GM18526 (cell line): ENCODE data around the gene PLA2G4C.

ENCODE experiments used
- POLR2A ChIP-seq: IDR thresholded peaks from 3 replicates; pipeline ENCODE4 v1.6.1; 2011; ENCODE audit not compliant: insufficient read length; ENCODE audit errors: extremely low read depth

Gene PLA2G4C

DNA sequence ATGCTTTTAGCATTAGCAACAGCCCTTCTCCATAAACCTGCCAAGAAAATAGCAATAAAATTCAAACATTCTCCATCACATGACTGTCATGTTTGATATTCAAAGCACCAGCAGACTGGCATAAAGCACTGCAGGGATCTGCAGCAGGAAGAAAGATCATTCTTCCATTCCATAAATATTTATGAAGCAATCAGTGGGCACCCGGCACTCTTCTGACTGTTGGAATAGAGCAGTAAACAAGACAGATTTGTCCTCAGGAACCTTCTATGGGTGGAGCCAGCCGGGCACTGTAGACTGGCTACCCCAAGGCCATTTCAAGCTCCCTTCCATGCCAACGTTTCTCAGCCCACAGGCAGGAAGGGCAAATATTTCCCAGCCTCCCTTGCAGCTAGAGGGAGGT is 25.5 kb downstream of the PLA2G4C start:
- TF ChIP-seq POLR2A, result no peak

DNA sequence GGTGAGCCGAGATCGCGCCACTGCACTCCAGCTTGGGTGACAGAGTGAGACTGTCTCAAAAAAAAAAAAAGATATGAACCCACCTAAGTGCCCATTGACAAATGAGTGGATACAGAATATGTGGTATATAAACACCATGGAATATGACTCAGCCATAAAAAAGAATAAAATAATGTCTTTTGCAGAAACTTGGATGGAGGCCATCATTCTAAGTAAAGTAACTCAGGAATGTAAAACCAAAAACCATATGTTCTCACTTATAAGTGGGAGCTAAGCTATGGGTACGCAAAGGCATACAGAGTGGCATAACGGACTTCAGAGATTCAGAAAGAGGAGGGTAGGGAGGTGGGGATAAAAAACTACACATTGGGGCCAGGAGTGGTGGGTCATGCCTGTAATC is 29.5 kb downstream of the PLA2G4C start:
- TF ChIP-seq POLR2A, result no peak

DNA sequence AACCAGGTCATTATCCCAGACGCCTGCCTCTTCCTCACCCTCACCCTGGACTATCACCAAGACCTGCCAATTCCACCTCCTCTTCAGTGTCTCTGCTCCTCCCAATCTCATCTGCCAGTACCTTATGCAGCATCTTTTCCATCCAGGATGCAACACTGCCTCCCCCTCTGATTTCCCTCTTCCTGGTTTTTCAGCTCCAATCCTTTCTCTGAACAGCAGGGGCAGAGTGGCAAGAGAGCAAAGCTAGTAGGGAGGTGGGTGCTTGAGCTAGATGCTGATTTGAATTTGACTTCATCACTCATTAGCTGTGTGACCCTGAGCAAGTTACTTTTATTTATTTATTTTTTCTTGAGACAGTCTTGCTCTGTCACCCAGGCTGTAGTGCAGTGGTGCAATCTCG is 41.2 kb downstream of the PLA2G4C start:
- no peak for TF ChIP-seq POLR2A

DNA sequence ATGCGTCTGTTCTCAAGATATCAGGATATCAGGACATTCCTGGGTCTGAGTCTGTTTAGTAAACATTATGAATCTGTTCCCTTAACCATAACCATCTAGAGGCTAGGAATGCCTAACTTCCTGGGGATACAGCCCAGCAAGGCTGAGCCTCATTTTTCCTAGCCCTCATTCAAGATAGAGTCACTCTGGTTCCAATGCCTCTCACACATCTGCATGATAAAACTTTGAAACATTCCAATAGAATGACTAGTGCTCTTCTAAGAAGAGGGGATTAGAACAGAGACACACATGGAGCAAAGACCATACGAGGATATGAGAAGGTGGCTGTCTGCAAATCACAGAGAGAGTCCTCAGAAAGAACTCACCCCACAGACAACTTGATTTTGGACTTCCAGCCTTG is 46.1 kb downstream of the PLA2G4C start:
- no peak for TF ChIP-seq POLR2A

DNA sequence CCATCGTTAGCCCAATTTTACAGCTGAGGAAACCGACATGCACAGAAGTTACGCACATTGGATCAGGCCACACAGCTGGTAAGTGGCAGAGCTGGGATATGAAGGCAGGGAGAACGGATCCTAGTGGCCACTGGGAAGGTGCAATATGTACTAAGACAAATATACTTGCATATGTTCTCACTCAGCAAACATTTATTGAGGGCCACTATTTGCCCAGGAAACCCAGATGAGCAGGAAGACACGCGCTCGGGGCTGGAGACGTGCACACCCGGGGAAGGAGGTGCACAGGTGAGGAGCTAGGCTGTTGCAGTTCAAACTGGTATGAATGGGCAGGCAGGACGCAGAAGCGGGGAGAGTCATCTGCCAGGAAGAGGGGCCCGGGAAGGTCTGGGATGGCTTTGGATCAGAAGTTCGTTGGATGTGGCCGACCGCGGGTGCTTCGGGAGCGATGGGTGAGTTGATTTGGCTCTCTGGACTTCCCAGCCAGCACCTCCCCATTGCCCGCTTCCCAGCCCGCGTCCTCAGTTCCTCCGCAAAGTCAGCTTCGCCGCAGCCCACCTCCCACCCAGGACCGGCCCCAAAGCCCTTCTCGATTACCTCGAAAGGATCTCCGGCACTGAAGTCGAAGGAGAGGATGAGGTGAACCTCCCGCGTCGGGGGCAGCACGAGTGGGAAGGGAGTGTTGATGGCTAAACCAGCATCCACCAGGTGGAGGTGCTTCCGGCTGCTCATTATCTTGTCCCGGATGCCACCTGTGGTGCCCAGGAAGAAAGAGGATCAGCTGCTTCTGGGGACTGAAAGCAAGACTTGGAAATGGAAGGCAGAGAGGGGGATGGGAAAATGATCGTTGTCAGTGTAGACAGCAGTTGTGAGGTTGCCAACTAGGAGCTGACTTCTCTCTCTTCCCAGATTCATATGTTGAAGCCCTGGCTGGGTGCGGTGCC is 48.9 kb downstream of the PLA2G4C start:
- TF ChIP-seq POLR2A, result no peak

DNA sequence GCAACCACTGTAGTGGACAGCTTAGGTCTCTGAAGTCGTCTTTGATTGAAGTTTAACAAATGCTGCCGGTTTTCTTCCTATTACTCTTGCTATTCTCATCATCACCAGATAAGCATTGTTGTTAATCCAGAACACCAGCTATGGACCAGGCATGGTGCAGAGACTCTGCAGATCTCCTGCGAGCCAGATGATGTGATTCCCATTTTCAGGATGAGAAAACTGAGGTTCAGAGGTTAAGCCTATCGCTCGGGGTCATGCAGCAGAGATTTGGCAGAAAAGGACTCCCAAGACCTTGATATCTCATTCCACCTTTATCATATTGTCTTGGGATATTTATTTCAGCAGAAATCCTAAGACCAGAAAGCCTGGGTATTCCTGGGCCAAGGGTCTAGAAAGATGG is 50.2 kb downstream of the PLA2G4C start:
- no peak for TF ChIP-seq POLR2A

DNA sequence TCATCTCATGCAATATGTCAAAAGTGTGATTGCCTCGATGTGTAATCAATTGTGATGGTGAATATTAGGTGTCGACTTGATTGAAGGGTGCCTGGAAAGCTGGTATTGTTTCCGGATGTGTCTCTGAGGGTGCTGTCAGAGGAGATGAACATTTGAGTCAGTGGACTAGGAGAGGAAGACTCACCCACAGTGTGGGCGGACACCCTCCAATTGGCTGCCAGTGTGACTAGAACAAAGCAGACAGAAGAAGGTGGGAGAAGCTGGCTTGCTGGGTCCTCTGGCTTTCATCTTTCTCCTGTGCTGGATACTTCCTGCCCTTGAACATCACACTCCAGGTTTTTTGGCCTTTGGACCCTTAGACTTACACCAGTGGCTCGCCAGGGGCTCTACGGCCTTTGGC is 51.3 kb downstream of the PLA2G4C start:
- no peak for TF ChIP-seq POLR2A

DNA sequence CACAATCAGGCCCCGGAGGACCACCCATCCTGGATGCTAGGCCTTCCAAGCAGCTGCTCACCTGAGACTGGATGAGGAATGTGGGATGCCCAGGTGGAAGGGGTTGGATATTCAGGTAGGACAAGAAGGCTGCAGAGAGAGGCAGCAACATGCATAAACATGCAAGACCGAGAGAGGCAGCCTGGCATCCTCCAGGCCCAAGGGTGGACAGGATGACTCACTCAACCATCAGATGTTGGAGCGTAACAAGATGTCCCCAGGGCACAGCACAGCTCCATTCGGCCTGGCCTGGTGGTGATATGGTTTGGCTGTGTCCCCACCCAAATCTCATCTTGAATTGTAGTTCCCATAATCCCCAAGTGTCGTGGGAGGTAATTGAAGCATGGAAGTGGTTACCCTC is 56.8 kb downstream of the PLA2G4C start:
- TF ChIP-seq POLR2A, result no peak

DNA sequence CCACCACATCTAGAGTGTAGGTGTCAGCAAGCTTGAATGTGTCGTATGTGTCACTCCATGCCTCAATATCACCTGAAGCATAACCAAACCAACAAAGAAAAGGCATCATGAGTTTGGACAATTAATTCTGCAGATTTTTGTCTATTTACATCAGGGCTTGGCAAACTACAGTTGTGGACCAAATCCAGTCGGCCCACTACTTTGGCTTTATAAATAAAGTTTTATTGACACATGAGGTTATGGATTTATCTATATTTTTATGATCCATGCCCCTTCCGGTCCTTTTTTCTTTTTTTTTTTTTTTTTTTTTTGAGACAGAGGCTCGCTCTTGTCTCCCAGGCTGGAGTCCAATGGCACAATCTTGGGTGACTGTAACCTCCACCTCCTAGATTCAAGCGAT is 57.5 kb downstream of the PLA2G4C start:
- no peak for TF ChIP-seq POLR2A

DNA sequence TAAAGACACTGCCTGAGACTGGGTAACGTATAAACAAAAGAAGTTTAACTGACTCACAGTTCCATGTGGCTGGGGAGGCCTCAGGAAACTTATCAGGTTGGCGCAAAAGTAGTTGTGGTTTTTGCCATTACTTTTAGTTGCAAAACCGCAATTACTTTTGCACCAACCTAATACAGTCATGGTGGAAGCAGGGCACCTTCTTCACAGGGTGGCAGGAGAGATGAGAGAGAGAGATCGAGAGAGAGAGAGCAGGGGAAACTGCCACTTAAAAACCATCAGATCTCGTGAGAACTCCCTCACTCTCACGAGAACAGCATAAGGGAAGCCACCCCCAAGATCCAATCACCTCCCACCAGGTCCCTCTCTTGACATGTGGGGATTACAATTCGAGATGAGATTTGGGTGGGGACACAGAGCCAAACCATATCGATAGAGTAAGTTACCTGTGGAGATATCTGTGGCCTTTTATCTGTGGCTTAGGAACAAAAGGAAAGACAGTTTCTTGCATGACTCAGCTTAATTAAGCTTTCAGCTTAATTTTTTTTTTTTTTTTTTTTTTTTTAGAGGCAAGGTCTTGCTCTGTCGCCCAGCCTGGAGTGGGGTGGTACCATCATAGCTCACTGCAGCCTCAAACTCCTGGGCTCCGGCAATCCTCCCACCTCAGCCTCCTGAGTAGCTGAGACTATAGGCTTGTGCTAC is 59.1 kb downstream of the PLA2G4C start:
- TF ChIP-seq POLR2A, result no peak

DNA sequence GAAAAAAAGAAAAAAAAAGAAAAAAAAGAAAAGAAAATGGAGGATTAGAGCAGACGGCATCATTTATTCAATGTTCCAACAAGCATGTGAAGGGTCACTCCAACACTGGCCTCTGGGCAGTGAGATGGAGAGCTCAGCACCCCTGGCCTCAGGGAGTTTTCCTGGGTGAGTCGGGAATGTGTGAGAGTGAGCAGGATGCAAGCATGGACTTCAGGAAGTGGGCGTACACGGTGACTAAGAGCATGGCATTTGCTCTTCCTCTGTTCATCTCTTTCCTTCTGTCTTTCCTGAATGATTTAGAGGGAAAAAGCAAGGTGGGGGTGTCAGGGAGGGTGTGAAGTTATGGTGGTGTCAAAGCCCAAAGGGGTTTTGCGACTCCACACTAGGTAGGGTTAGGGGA is 66.1 kb downstream of the PLA2G4C start:
- no peak for TF ChIP-seq POLR2A

DNA sequence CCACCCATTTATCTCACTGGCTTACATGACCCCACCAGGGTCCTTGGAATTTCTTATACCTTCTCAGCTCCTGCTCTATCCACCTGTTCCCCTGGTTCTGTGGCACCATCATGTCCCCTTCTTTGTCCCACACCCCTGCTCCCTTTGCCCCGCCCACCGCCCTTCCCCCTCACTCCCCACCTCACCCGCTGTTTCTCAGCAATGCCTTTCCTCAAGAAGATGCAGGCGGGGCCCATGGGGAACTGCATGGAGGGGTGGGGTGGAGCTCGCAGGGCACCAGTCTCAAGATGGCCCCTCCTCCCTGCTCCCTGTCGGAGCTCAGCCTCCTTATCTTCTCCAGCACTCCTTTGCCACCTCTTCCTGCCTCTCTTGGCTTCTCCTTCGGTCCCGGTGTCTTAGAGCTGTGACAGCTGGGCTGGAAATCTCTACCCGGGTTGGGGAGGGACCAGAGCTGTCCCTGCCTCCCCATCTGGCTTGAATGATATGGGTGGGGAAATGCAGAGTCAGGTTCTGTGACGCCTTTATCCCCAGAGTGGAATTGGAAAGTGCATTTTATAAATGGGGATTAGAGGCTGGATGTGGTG is 66.8 kb downstream of the PLA2G4C start, which contains the start of gene CABP5:
Gene CABP5 (minus strand): TSS at position 405 of the 584 bp plus-strand sequence. CDS start 157 bp downstream, at position 248.
- no peak for TF ChIP-seq POLR2A

DNA sequence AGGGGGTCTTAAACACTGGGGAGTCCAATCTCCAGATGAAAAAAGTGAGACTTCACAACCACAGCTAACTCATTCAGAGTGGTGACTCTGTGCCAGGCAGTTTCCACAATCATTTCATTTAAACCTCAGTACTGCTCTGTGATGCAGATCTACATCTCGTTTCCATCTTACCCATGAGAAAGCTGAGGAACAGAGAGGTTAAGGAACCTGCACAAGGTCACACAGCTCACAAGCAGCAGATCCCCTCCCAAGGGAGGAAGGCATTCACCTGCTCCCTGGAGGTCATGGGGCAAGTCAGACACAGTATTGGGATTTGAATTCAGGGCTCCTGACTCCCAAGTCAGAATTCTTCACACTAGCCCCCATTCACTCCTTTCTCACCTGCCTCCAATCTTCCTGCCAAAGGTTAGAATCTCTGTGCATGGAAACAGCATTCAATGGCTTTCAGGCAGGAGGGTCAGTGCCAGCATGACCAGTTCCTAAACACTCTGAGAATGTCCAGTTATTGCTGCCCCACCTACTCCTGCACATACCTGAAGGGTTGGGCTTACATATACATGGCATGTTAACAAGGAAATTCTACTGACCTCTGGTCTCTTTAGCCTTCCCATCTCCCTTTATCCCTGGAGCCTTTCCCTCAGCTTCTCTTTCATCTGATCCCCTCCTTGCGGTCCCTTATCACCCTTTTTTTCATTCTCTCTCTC is 68.6 kb downstream of the PLA2G4C start:
- TF ChIP-seq POLR2A, result no peak

DNA sequence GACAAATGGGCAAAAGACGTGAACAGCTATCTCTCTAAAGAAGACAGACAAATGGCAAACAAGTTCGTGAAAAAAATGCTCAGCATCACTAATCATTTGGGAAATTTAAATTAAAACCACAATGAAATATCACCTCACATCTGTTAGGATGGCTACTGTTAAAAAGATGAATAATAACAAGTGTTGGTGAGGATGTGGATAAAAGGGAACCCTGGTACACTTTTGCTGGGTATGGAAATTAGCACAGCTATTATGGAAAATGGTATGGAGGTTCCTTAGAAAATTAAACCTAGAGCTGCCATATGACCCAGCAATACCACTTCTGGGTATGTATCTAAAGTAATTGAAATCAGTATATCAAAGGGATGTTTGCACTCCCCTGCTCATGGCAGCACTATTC is 73.9 kb downstream of the PLA2G4C start:
- TF ChIP-seq POLR2A, result no peak

DNA sequence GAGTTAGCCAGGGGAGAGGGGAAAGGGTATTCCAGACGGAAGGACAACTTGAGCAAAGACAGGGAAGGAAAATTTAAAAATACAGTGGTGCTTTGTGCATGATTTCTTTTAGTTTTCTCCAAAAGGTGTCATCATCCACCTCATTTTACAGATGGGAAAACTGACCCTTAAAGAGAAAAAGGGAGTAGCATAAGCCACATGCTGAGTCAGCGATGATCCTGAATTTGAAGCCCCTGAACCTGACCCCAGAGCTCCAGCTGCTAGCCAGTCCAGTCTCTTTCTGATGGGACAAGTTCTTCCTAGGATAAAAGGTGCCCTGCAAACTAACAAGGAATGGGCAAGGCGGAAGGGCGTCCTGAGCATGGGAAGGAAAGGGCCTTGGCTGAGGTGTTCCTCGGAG is 77.0 kb downstream of the PLA2G4C start:
- no peak for TF ChIP-seq POLR2A
